H9 (cell line): ENCODE results near the gene IRAK1. TPM values are rescaled to one million over a fixed set of nuclear protein-coding genes. Genes with fewer than 3 reads are reported as not detected.

ENCODE experiments used
- DNase-seq: peaks from one replicate; pipeline ENCODE4 v3.0.0-alpha.2; 2017
- H2AFZ ChIP-seq: one replicate; pipeline ENCODE4 v1.6.1; 2013; ENCODE audit warnings: mild to moderate bottlenecking, low read length, control low read depth, moderate library complexity
- H2AK5ac ChIP-seq: 2 replicates; pipeline ENCODE4 v1.6.1; 2013; ENCODE audit warnings: low read length, control low read depth, mixed read lengths; ENCODE audit not compliant: insufficient read length
- H2BK120ac ChIP-seq: one replicate; pipeline ENCODE4 v1.6.1; 2013; ENCODE audit warnings: low read depth, mild to moderate bottlenecking, low read length, control low read depth, inconsistent platforms; ENCODE audit not compliant: poor library complexity, severe bottlenecking
- H2BK12ac ChIP-seq: 2 replicates; pipeline ENCODE4 v1.6.1; 2013; ENCODE audit warnings: low read length, control low read depth, mixed read lengths, low read depth; ENCODE audit not compliant: insufficient read length
- H2BK15ac ChIP-seq: 2 replicates; pipeline ENCODE4 v1.6.1; 2013; ENCODE audit warnings: low read depth, low read length, control low read depth
- H2BK20ac ChIP-seq: one replicate; pipeline ENCODE4 v1.6.1; 2013; ENCODE audit warnings: low read depth, mild to moderate bottlenecking, low read length, control low read depth, inconsistent platforms; ENCODE audit not compliant: poor library complexity, severe bottlenecking
- H2BK5ac ChIP-seq: 2 replicates; pipeline ENCODE4 v1.6.1; 2013; ENCODE audit warnings: low read length, control low read depth, mixed read lengths; ENCODE audit not compliant: insufficient read length
- H3K14ac ChIP-seq: 2 replicates; pipeline ENCODE4 v1.6.1; 2013; ENCODE audit warnings: low read length, control low read depth; ENCODE audit not compliant: insufficient read depth
- H3K18ac ChIP-seq: 2 replicates; pipeline ENCODE4 v1.6.1; 2013; ENCODE audit warnings: low read depth, mild to moderate bottlenecking, mixed read lengths, low read length, control low read depth; ENCODE audit not compliant: insufficient read length
- H3K23ac ChIP-seq: 2 replicates; pipeline ENCODE4 v1.6.1; 2013; ENCODE audit warnings: low read length, control low read depth, mixed read lengths, low read depth; ENCODE audit not compliant: insufficient read length
- H3K23me2 ChIP-seq: 2 replicates; pipeline ENCODE4 v1.6.1; 2013; ENCODE audit warnings: low read depth, mild to moderate bottlenecking, mixed read lengths, low read length, control low read depth; ENCODE audit not compliant: insufficient read length, poor library complexity, severe bottlenecking
- H3K27ac ChIP-seq: 2 replicates; pipeline ENCODE4 v1.5.1; 2013; ENCODE audit warnings: low read length, control low read depth, mixed read lengths, low read depth; ENCODE audit not compliant: insufficient read length
- H3K27me3 ChIP-seq: 2 replicates; pipeline ENCODE4 v1.6.1; 2013; ENCODE audit warnings: low read length, control low read depth, inconsistent platforms; ENCODE audit not compliant: insufficient read depth
- H3K4ac ChIP-seq: 2 replicates; pipeline ENCODE4 v1.6.1; 2013; ENCODE audit warnings: low read depth, mild to moderate bottlenecking, control low read depth, inconsistent platforms, low read length, moderate library complexity
- H3K4me1 ChIP-seq: 2 replicates; pipeline ENCODE4 v1.6.1; 2013; ENCODE audit warnings: low read length, control low read depth, inconsistent platforms; ENCODE audit not compliant: insufficient read depth
- H3K4me2 ChIP-seq: 2 replicates; pipeline ENCODE4 v1.6.1; 2013; ENCODE audit warnings: low read length, control low read depth, mixed read lengths; ENCODE audit not compliant: insufficient read length, insufficient read depth
- H3K56ac ChIP-seq: 2 replicates; pipeline ENCODE4 v1.6.1; 2013; ENCODE audit warnings: low read depth, mild to moderate bottlenecking, mixed read lengths, low read length, control low read depth; ENCODE audit not compliant: insufficient read length
- H3K79me1 ChIP-seq: 2 replicates; pipeline ENCODE4 v1.6.1; 2013; ENCODE audit warnings: low read depth, mild to moderate bottlenecking, moderate library complexity, low read length, control low read depth, inconsistent platforms; ENCODE audit not compliant: insufficient read depth, poor library complexity, severe bottlenecking
- H3K79me2 ChIP-seq: 2 replicates; pipeline ENCODE4 v1.6.1; 2013; ENCODE audit warnings: low read length, control low read depth, inconsistent platforms; ENCODE audit not compliant: insufficient read depth
- H3K9ac ChIP-seq: 2 replicates; pipeline ENCODE4 v1.6.1; 2013; ENCODE audit warnings: low read length, control low read depth, mixed read lengths; ENCODE audit not compliant: insufficient read length; ENCODE audit errors: extremely low read depth
- H3K9me3 ChIP-seq: one replicate; pipeline ENCODE4 v1.6.1; 2013; ENCODE audit warnings: low read depth, low read length, inconsistent platforms; ENCODE audit not compliant: control insufficient read depth
- H3T11ph ChIP-seq: one replicate; pipeline ENCODE4 v1.6.1; 2013; ENCODE audit warnings: mild to moderate bottlenecking, low read length, control low read depth, inconsistent platforms
- H4K20me1 ChIP-seq: one replicate; pipeline ENCODE4 v1.6.1; 2013; ENCODE audit not compliant: control insufficient read depth, insufficient read length, insufficient read depth
- H4K5ac ChIP-seq: 2 replicates; pipeline ENCODE4 v1.6.1; 2013; ENCODE audit warnings: low read depth, mild to moderate bottlenecking, mixed read lengths, low read length, control low read depth; ENCODE audit not compliant: insufficient read length
- H4K8ac ChIP-seq: replicated peaks from 2 replicates; pipeline ENCODE4 v1.6.1; 2013; ENCODE audit warnings: low read length, control low read depth, mixed read lengths, low read depth; ENCODE audit not compliant: insufficient read length
- H4K91ac ChIP-seq: 2 replicates; pipeline ENCODE4 v1.6.1; 2013; ENCODE audit warnings: low read depth, mild to moderate bottlenecking, moderate library complexity, mixed read lengths, low read length, control low read depth; ENCODE audit not compliant: insufficient read length
- H3K27ac Mint-ChIP-seq, 3 experiments: 2 replicates in 2 of 3; 3 replicates in 1 of 3; pipeline ENCODE4 v1.8.0; 2020 to 2021; ENCODE audit warnings: mixed read lengths in 3 of 3, mild to moderate bottlenecking in 1 of 3, moderate library complexity in 1 of 3
- H3K27me3 Mint-ChIP-seq: 2 replicates; pipeline ENCODE4 v1.8.0; 2021; ENCODE audit warnings: low read depth, mild to moderate bottlenecking, moderate library complexity, mixed read lengths
- H3K36me3 Mint-ChIP-seq, 3 experiments: 2 replicates in 2 of 3; 3 replicates in 1 of 3; pipeline ENCODE4 v1.8.0; 2020 to 2021; ENCODE audit warnings: low read depth in 3 of 3, mixed read lengths in 3 of 3; ENCODE audit not compliant: insufficient read depth in 1 of 3
- H3K4me1 Mint-ChIP-seq, 2 experiments: 2 replicates each; pipeline ENCODE4 v1.8.0; 2020; ENCODE audit warnings: mixed read lengths in 2 of 2
- H3K4me3 Mint-ChIP-seq, 2 experiments: 2 replicates in 1 of 2; 3 replicates in 1 of 2; pipeline ENCODE4 v1.8.0; 2020 to 2021; ENCODE audit warnings: mild to moderate bottlenecking in 2 of 2, mixed read lengths in 2 of 2, moderate library complexity in 1 of 2
- H3K9me3 Mint-ChIP-seq, 2 experiments: 2 replicates in 1 of 2; 3 replicates in 1 of 2; pipeline ENCODE4 v1.8.0; 2020; ENCODE audit warnings: mild to moderate bottlenecking in 2 of 2, mixed read lengths in 2 of 2, moderate library complexity in 1 of 2
- WGBS: extraction: QIAGEN DNeasy Blood & Tissue Kit; methylation state at CpG from one replicate; pipeline ENCODE4 v1.1.7; 2013; ENCODE audit warnings: missing lambda C conversion rate, low lambda C conversion rate, mixed read lengths; ENCODE audit not compliant: insufficient read length; ENCODE audit errors: extremely low coverage; 5-methylcytosine and 5-hydroxymethylcytosine counted together
- total RNA-seq: library from RNA; stranded (reverse); gene quantifications from 2 replicates; pipeline ENCODE4 v1.2.1, GENCODE V29; 2021
- TF ChIP-seq, protein P1 (sequence below): fragments of 200-600 bp; sonication (generic); conservative IDR thresholded peaks from 3 replicates; pipeline ENCODE4 v1.8.0; 2021; ENCODE audit warnings: antibody characterized with exemption, mild to moderate bottlenecking

Gene IRAK1
- total RNA-seq, 1 experiment from 2014 or later = 98.4 TPM

DNA sequence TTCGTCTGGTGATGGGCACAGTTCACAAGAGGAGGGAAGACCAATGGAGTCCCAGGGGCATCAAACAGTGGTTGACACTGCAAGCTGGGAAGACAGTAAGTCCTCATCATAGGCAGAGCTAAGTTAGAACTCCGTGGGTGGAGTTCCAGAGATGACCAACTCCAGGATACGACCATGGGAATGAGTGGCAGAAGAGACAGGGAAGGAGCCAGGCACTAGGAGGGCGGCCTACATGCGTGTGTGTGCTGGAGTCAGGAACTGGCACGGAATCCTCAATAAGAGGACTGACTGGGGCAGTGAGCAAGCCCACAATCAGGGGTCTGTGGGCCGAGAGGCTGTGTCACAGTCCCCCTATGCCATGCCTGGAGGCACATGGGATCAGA is 30.4 kb upstream of the IRAK1 start:
- no peak overlapping the region for H3K56ac ChIP-seq
- H4K91ac ChIP-seq = no peak overlapping the region
- no peak overlapping the region for H2BK120ac ChIP-seq
- H3K23me2 ChIP-seq = no peaks in the 10 kb centered on the region
- H3K79me1 ChIP-seq = no peaks in the 10 kb centered on the region
- H2AFZ ChIP-seq = no peak overlapping the region
- Mint-ChIP-seq H3K36me3 (peaks cover 32 to 51% (median 47%) of the 10 kb centered on the region in 3 experiments), H3K27ac (no peak overlapping the region), H3K27me3 (no peaks in the 10 kb centered on the region; the same call in none of the 2 replicates), H3K9me3 (peaks cover 75 to 78% of the 10 kb centered on the region in 2 experiments), H3K4me3 (no peak overlapping the region; a peak in 1 of 5 replicates), H3K4me1 (peaks cover 22 to 31% of the 10 kb centered on the region in 2 experiments)
- H3K23ac ChIP-seq = no peak overlapping the region
- H4K5ac ChIP-seq = no peak overlapping the region
- TF ChIP-seq, protein P1, sequence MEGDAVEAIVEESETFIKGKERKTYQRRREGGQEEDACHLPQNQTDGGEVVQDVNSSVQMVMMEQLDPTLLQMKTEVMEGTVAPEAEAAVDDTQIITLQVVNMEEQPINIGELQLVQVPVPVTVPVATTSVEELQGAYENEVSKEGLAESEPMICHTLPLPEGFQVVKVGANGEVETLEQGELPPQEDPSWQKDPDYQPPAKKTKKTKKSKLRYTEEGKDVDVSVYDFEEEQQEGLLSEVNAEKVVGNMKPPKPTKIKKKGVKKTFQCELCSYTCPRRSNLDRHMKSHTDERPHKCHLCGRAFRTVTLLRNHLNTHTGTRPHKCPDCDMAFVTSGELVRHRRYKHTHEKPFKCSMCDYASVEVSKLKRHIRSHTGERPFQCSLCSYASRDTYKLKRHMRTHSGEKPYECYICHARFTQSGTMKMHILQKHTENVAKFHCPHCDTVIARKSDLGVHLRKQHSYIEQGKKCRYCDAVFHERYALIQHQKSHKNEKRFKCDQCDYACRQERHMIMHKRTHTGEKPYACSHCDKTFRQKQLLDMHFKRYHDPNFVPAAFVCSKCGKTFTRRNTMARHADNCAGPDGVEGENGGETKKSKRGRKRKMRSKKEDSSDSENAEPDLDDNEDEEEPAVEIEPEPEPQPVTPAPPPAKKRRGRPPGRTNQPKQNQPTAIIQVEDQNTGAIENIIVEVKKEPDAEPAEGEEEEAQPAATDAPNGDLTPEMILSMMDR = no peak
- no peak overlapping the region for H3K9ac ChIP-seq
- H4K8ac ChIP-seq = no peak overlapping the region
- no peak overlapping the region for H3K4ac ChIP-seq
- H2BK15ac ChIP-seq = no peak overlapping the region
- no peak overlapping the region for H2BK20ac ChIP-seq
- H3T11ph ChIP-seq = no peak overlapping the region
- no CpG with 5 or more reads among the region's 7 CpGs for whole genome bisulfite sequencing
- H3K9me3 ChIP-seq = peaks cover 45% of the 10 kb centered on the region
- H2BK12ac ChIP-seq = no peak overlapping the region
- DNase-seq = no peak
- no peaks in the 10 kb centered on the region for H3K4me1 ChIP-seq
- H2AK5ac ChIP-seq = no peak overlapping the region
- no peak overlapping the region for H3K4me2 ChIP-seq
- H3K18ac ChIP-seq = no peak overlapping the region
- H3K14ac ChIP-seq = no peak overlapping the region
- no peaks in the 10 kb centered on the region for H4K20me1 ChIP-seq
- H3K27ac ChIP-seq = no peak overlapping the region
- no peak overlapping the region for H2BK5ac ChIP-seq
- no peaks in the 10 kb centered on the region for H3K79me2 ChIP-seq
- H3K27me3 ChIP-seq = no peaks in the 10 kb centered on the region
